Activated naive CD4-positive, alpha-beta T cell treated with Interleukin-2 at 50 U/mL for 16 hours (primary cell): ENCODE data around the gene TLX2.

ENCODE experiments used
- DNase-seq: peaks from one replicate; pipeline ENCODE4 v3.0.0-alpha.2; 2020

Gene TLX2

GRCh38 chr2:74536166-74536950 is 22.1 kb downstream of the TLX2 start:
- DNase-seq = no peak

- no peak for DNase-seq
These were observed 22.9 kb downstream of the TLX2 start for GRCh38 chr2:74537140-74537539.

GRCh38 chr2:74538881-74539339 is 24.7 kb downstream of the TLX2 start:
- DNase-seq = no peak

GRCh38 chr2:74540291-74540690 is 26.0 kb downstream of the TLX2 start:
- no peak for DNase-seq

GRCh38 chr2:74542978-74543377 is 28.7 kb downstream of the TLX2 start:
- DNase-seq = no peak

- no peak for DNase-seq
These were observed 30.4 kb downstream of the TLX2 start for GRCh38 chr2:74544634-74545033.

GRCh38 chr2:74546004-74546403 is 31.8 kb downstream of the TLX2 start:
- no peak for DNase-seq

GRCh38 chr2:74548285-74548899 is 34.1 kb downstream of the TLX2 start:
- DNase-seq = no peak

GRCh38 chr2:74548900-74549826 is 34.9 kb downstream of the TLX2 start:
- DNase-seq = peak; percentile 14

- no peak for DNase-seq
These were observed 36.0 kb downstream of the TLX2 start for GRCh38 chr2:74550231-74550630.

- DNase-seq = no peak
These were observed 37.3 kb downstream of the TLX2 start for GRCh38 chr2:74551530-74551929.

GRCh38 chr2:74551942-74552913 is 38.0 kb downstream of the TLX2 start:
- no peak for DNase-seq

GRCh38 chr2:74552914-74553811 is 38.9 kb downstream of the TLX2 start:
- DNase-seq = no peak

- DNase-seq = peak; percentile 85
These were observed 39.9 kb downstream of the TLX2 start, which contains the start of the genes DOK1 and LOXL3 for GRCh38 chr2:74553892-74554819. Gene DOK1, plus strand, starts transcription at chr2:74554720. Its CDS starts 35 bp downstream, at chr2:74554755. Gene LOXL3, minus strand, starts transcription at chr2:74553942. Its CDS starts 1,308 bp downstream, at chr2:74552634.

GRCh38 chr2:74554820-74555531 is 40.7 kb downstream of the TLX2 start:
- peak; percentile 51 for DNase-seq

GRCh38 chr2:74555610-74556103 is 41.4 kb downstream of the TLX2 start:
- DNase-seq = no peak

- DNase-seq = no peak
These were observed 41.9 kb downstream of the TLX2 start for GRCh38 chr2:74556159-74556558.

GRCh38 chr2:74556831-74557370 is 42.7 kb downstream of the TLX2 start:
- no peak for DNase-seq
